Stimulated activated CD4-positive, alpha-beta T cell treated with anti-CD3 and anti-CD28 coated beads, Interleukin-4, amount 100 ng/mL, for 1 hour (primary cell): Measurements from ENCODE around the gene FOXP1.
A peak's percentile ranks its signal among the peaks of the same experiment; 100 is the strongest.

Experiments
- DNase-seq: peaks from one replicate; pipeline ENCODE4 v3.0.0-alpha.2; 2020

Gene FOXP1

GRCh38 chr3:71583566-71584393, at the start of gene FOXP1:
TSS of gene FOXP1 (minus strand) at chr3:71583728. CDS start at chr3:71198381, 385,347 bp downstream.
- DNase-seq: peak; percentile 77

GRCh38 chr3:71629711-71630110, 46.2 kb upstream of the FOXP1 start:
- DNase-seq: no peak

- no peak for DNase-seq
Measured at GRCh38 chr3:71629289-71629688, 45.8 kb upstream of the FOXP1 start.

- no peak for DNase-seq
Measured at GRCh38 chr3:71628522-71628921, 45.0 kb upstream of the FOXP1 start.

GRCh38 chr3:71625676-71626075, 42.1 kb upstream of the FOXP1 start:
- DNase-seq: no peak

- DNase-seq: no peak
Measured at GRCh38 chr3:71621825-71622537, 38.5 kb upstream of the FOXP1 start.

GRCh38 chr3:71618538-71618937, 35.0 kb upstream of the FOXP1 start:
- no peak for DNase-seq

- DNase-seq: no peak
Measured at GRCh38 chr3:71616571-71617021, 33.1 kb upstream of the FOXP1 start.

- DNase-seq: no peak
Measured at GRCh38 chr3:71614869-71615268, 31.3 kb upstream of the FOXP1 start.

- DNase-seq: no peak
Measured at GRCh38 chr3:71614426-71614825, 30.9 kb upstream of the FOXP1 start.

GRCh38 chr3:71611099-71611498, 27.6 kb upstream of the FOXP1 start:
- DNase-seq: no peak

GRCh38 chr3:71607364-71607763, 23.8 kb upstream of the FOXP1 start:
- DNase-seq: no peak

GRCh38 chr3:71606582-71606981, 23.1 kb upstream of the FOXP1 start:
- no peak for DNase-seq

- DNase-seq: no peak
Measured at GRCh38 chr3:71602256-71602655, 18.7 kb upstream of the FOXP1 start.

- DNase-seq: no peak
Measured at GRCh38 chr3:71601811-71602210, 18.3 kb upstream of the FOXP1 start.

- DNase-seq: no peak
Measured at GRCh38 chr3:71600646-71601288, 17.2 kb upstream of the FOXP1 start.

- DNase-seq: no peak
Measured at GRCh38 chr3:71599416-71599815, 15.9 kb upstream of the FOXP1 start.

- no peak for DNase-seq
Measured at GRCh38 chr3:71598292-71598691, 14.8 kb upstream of the FOXP1 start.

- DNase-seq: no peak
Measured at GRCh38 chr3:71597286-71597685, 13.8 kb upstream of the FOXP1 start.

- no peak for DNase-seq
Measured at GRCh38 chr3:71593106-71593505, 9.6 kb upstream of the FOXP1 start.

GRCh38 chr3:71591101-71591500, 7.6 kb upstream of the FOXP1 start:
- no peak for DNase-seq

- no peak for DNase-seq
Measured at GRCh38 chr3:71589132-71589531, 5.6 kb upstream of the FOXP1 start.

- DNase-seq: no peak
Measured at GRCh38 chr3:71587958-71588357, 4.4 kb upstream of the FOXP1 start.

- DNase-seq: no peak
Measured at GRCh38 chr3:71586810-71587242, 3.3 kb upstream of the FOXP1 start.
